ENCODE results near the gene CHRM2. TPM values are rescaled to one million over a fixed set of nuclear protein-coding genes. Genes with fewer than 3 reads are reported as not detected.

CHRM2 gene
- polyA plus RNA-seq, 2 of the 4 experiments (the other 2 are of a cell fraction) = not detected

GRCh38 chr7:136910771-136911170, 42.3 kb downstream of the CHRM2 start:
- POLR2A ChIA-PET = no interaction called here
- FAIRE-seq = no peak
- H3K9me3 ChIP-seq = no peaks in the 10 kb centered on the region
- H3K4me3 ChIP-seq = no peak overlapping the region
- TF ChIP-seq ZSCAN20 (CRISPR knock-in tag; IDR thresholded peaks at IDR 0.05) (no peak), NPAS2 (CRISPR knock-in tag; IDR thresholded peaks at IDR 0.05; ENCODE audit: borderline replicate concordance) (no peak), ZC3H11A (IDR thresholded peaks at IDR 0.05) (no peak), PBX3 (IDR thresholded peaks at IDR 0.05) (no peak), HES2 (IDR thresholded peaks at IDR 0.05) (no peak), E2F6 (IDR thresholded peaks at IDR 0.05; ENCODE audit: borderline replicate concordance, low read depth) (no peak)
- ATAC-seq = no peak
- H3K27ac ChIP-seq = no peak overlapping the region
- no peak for DNase-seq (ENCODE audit: low read depth in 1 of 2, low spot score in 1 of 2)
- H3K4me2 ChIP-seq = no peak overlapping the region
- CTCF ChIA-PET = no interaction called here
- 0% methylated on average over 1 of the region's 1 CpG for WGBS (ENCODE audit: missing lambda C conversion rate)
- H3K4me1 ChIP-seq = no peaks in the 10 kb centered on the region

GRCh38 chr7:136911344-136911743, 42.9 kb downstream of the CHRM2 start:
- DNase-seq (ENCODE audit: low read depth in 1 of 2, low spot score in 1 of 2) (peak in 1 of 2 experiments; percentile 1), FAIRE-seq (no peak), ATAC-seq (no peak)
- H3K4me1 ChIP-seq = no peaks in the 10 kb centered on the region
- no peak overlapping the region for H3K4me3 ChIP-seq
- no peak overlapping the region for H3K27ac ChIP-seq
- CTCF ChIA-PET = no interaction called here
- no peak overlapping the region for H3K4me2 ChIP-seq
- POLR2A ChIA-PET = no interaction called here
- WGBS (ENCODE audit: missing lambda C conversion rate) = 7% methylated on average over 6 of the region's 6 CpGs
- TF ChIP-seq CBX2 (IDR thresholded peaks at IDR 0.05; ENCODE audit: borderline replicate concordance, low read depth) (no peak), HMGXB4 (CRISPR knock-in tag; IDR thresholded peaks at IDR 0.05; ENCODE audit: borderline replicate concordance) (no peak), PHF8 (IDR thresholded peaks at IDR 0.05; ENCODE audit: borderline replicate concordance, low read depth) (no peak), HEYL (CRISPR knock-in tag; IDR thresholded peaks at IDR 0.05) (no peak), RFX5 (IDR thresholded peaks at IDR 0.05) (no peak)
- no peaks in the 10 kb centered on the region for H3K9me3 ChIP-seq

- DNase-seq (ENCODE audit: low read depth in 1 of 2, low spot score in 1 of 2) (no peak), FAIRE-seq (no peak), ATAC-seq (no peak)
- Histone ChIP-seq H3K9me3 (no peaks in the 10 kb centered on the region), H3K4me2 (no peak overlapping the region), H3K4me3 (no peak overlapping the region), H3K4me1 (no peaks in the 10 kb centered on the region), H3K27ac (no peak overlapping the region)
- ChIA-PET CTCF (no interaction called here), POLR2A (no interaction called here)
- TF ChIP-seq HOXB13 (CRISPR knock-in tag; IDR thresholded peaks at IDR 0.05; ENCODE audit: low read depth) (no peak), NR3C1 (IDR thresholded peaks at IDR 0.05) (no peak), E2F6 (IDR thresholded peaks at IDR 0.05; ENCODE audit: borderline replicate concordance, low read depth) (no peak), SMC3 (IDR thresholded peaks at IDR 0.05) (no peak), MYC (IDR thresholded peaks at IDR 0.05; ENCODE audit: borderline replicate concordance, low read length) (no peak), HDAC2 (IDR thresholded peaks at IDR 0.05) (no peak), POLR2AphosphoS2 (conservative IDR thresholded peaks at IDR 0.05; ENCODE audit: low read length) (no peak), KDM5A (IDR thresholded peaks at IDR 0.05) (no peak), NFE2L2 (conservative IDR thresholded peaks at IDR 0.05; ENCODE audit: low read length) (no peak), RARB (CRISPR knock-in tag; IDR thresholded peaks at IDR 0.05) (no peak), HEYL (CRISPR knock-in tag; IDR thresholded peaks at IDR 0.05) (no peak), ATOH8 (CRISPR knock-in tag; IDR thresholded peaks at IDR 0.05; ENCODE audit: low read depth) (no peak), EP300 (IDR thresholded peaks at IDR 0.05) (no peak), RNF2 (IDR thresholded peaks at IDR 0.05; ENCODE audit: borderline replicate concordance, low read depth) (no peak), EHMT2 (IDR thresholded peaks at IDR 0.05; ENCODE audit: low read depth) (no peak), CBX2 (IDR thresholded peaks at IDR 0.05; ENCODE audit: borderline replicate concordance, low read depth) (no peak), RFX5 (IDR thresholded peaks at IDR 0.05) (no peak), HOXA7 (CRISPR knock-in tag; IDR thresholded peaks at IDR 0.05) (no peak)
- 23% methylated on average over 3 of the region's 3 CpGs for WGBS (ENCODE audit: missing lambda C conversion rate)
These were observed 43.9 kb downstream of the CHRM2 start for GRCh38 chr7:136912339-136912738.

Measured in A549 (cell line).